ENCODE data around the gene SULT4A1. TPM values are rescaled to one million over a fixed set of nuclear protein-coding genes. Genes with fewer than 3 reads are reported as not detected.

Gene SULT4A1
- total and polyA plus RNA-seq, 2 of the 4 experiments (the other 2 are of a cell fraction) = 1.1 to 5.2 TPM

DNA sequence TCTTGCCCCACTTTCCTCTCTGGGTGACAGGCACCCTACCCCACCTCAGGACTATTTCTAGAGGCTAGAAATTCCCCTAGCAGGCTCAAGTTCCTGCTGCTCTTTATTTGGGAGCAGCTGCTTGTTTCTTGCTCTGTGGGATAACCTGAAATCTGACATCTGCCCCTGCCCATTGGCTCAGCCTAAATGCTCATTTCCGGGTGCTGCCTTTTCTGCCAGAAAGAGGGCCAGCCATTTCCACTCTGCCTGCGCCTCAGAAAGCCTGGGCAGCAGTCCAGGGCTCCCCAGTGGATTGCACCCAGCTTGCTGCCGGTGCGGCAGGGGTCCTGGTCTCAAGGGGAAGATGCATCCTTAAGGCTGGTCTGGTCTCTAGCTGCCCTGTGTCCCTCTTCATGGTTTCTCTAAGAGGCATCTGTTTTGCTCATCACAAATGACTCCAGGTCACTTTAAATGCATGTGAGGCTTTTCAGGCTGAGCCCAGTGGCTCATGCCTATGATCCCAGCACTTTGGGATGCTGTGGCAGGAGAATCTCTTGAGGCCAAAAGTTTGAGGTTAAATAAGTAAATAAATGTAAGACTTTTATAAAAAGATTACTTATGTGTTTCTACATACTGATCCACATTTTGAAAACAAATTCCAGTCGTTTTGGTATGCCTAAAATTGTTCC is 39.8 kb upstream of the SULT4A1 start (continued):
- no peak; the same call in 1 of the 2 replicates for TF ChIP-seq CEBPB (IDR thresholded peaks at IDR 0.05; ENCODE audit: low read depth, low read length)

DNA sequence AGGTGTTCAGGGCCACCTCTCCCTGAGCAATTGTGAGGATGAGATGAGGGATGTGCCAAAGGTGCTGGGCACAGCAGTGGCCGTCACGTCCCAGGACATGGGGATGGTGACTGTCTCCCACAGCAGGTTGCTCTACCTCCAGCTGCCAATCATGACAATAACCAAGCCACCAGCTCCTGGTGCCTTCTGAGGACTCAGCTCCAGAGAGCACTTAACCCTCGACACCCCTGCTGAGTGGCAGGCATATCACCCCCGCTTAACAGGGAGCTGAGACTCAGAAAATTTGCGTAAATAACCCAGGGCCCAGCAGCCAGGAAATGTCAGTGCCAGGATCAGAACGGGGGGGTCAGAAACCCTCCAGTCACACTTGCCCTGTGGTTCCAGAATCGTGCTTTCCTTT is 37.9 kb upstream of the SULT4A1 start:
- H2AK5ac ChIP-seq (ENCODE audit: low read depth, low read length) = peak overlapping the region; percentile 87
- peak overlapping the region; percentile 61; the same call in 1 of the 2 replicates for H3K23ac ChIP-seq (ENCODE audit: low read depth, low read length)
- DNase-seq = no peak
- no peak overlapping the region; a peak in 2 of 4 replicates for H4K8ac ChIP-seq (ENCODE audit: low read depth in 2 of 2, low read length in 2 of 2)
- peak overlapping the region; percentile 62 for H2BK20ac ChIP-seq (ENCODE audit: low read depth, low read length)
- TF ChIP-seq, protein P1, sequence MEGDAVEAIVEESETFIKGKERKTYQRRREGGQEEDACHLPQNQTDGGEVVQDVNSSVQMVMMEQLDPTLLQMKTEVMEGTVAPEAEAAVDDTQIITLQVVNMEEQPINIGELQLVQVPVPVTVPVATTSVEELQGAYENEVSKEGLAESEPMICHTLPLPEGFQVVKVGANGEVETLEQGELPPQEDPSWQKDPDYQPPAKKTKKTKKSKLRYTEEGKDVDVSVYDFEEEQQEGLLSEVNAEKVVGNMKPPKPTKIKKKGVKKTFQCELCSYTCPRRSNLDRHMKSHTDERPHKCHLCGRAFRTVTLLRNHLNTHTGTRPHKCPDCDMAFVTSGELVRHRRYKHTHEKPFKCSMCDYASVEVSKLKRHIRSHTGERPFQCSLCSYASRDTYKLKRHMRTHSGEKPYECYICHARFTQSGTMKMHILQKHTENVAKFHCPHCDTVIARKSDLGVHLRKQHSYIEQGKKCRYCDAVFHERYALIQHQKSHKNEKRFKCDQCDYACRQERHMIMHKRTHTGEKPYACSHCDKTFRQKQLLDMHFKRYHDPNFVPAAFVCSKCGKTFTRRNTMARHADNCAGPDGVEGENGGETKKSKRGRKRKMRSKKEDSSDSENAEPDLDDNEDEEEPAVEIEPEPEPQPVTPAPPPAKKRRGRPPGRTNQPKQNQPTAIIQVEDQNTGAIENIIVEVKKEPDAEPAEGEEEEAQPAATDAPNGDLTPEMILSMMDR (conservative IDR thresholded peaks at IDR 0.05; ENCODE audit: low read depth, low read length) = no peak
- TF ChIP-seq MXI1 (IDR thresholded peaks at IDR 0.05; ENCODE audit: borderline replicate concordance, low read depth, low read length) = no peak
- TF ChIP-seq, protein P2, sequence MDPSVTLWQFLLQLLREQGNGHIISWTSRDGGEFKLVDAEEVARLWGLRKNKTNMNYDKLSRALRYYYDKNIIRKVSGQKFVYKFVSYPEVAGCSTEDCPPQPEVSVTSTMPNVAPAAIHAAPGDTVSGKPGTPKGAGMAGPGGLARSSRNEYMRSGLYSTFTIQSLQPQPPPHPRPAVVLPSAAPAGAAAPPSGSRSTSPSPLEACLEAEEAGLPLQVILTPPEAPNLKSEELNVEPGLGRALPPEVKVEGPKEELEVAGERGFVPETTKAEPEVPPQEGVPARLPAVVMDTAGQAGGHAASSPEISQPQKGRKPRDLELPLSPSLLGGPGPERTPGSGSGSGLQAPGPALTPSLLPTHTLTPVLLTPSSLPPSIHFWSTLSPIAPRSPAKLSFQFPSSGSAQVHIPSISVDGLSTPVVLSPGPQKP (IDR thresholded peaks at IDR 0.05; ENCODE audit: borderline replicate concordance, low read depth, low read length) = no peak
- no peak overlapping the region for H3K27ac ChIP-seq (ENCODE audit: insufficient read depth, low read length)
- peak overlapping the region; percentile 70 for H4K91ac ChIP-seq (ENCODE audit: insufficient read depth, low read depth, low read length)
- no peak overlapping the region for H3K4me2 ChIP-seq (ENCODE audit: low read depth, low read length)
- H3K4me3 ChIP-seq (ENCODE audit: insufficient read depth, low read depth, low read length) = no peak overlapping the region
- H3K79me1 ChIP-seq (ENCODE audit: low read depth in 1 of 2, low read length in 2 of 2) = no peaks in the 10 kb centered on the region
- POLR2A ChIA-PET (ENCODE audit: unreplicated experiment) = interaction anchor here (0.6 kb wide), 1 partner anchor 68 kb away, joined by 15 read pairs; no protein-coding TSS in a partner anchor
- H3K9me3 ChIP-seq (ENCODE audit: control insufficient read depth, insufficient read depth, low read length) = no peaks in the 10 kb centered on the region
- H3K27me3 ChIP-seq (ENCODE audit: control insufficient read depth, insufficient read depth, low read length) = no peaks in the 10 kb centered on the region
- H3K4ac ChIP-seq (ENCODE audit: low read depth, low read length) = peak overlapping the region; percentile 79
- no peak overlapping the region for H2BK5ac ChIP-seq (ENCODE audit: low read depth, low read length, poor library complexity, severe bottlenecking)
- no peak overlapping the region for H3K56ac ChIP-seq (ENCODE audit: extremely low read depth, insufficient read depth, low read length)
- CTCF ChIA-PET = no interaction called here
- no TSS peak for BruUV-seq (replicated peaks)
- H4K20me1 ChIP-seq (ENCODE audit: insufficient read depth, low read length) = peaks cover 5% of the 10 kb centered on the region; the same call in 1 of the 2 replicates
- peaks cover 41% of the 10 kb centered on the region for H3K4me1 ChIP-seq (ENCODE audit: control insufficient read depth, insufficient read depth, low read length)
- ATAC-seq (ENCODE audit: low read depth) = no peak
- peaks cover 19% of the 10 kb centered on the region for H3K9me1 ChIP-seq (ENCODE audit: insufficient read depth, low read length)
- H3K9ac ChIP-seq (ENCODE audit: low read depth, low read length) = no peak overlapping the region
- peak overlapping the region; percentile 89 for H2BK120ac ChIP-seq (ENCODE audit: low read depth, low read length)
- peak overlapping the region; percentile 70 for H2AFZ ChIP-seq (replicated peaks; ENCODE audit: low read length, poor library complexity)
- H3K18ac ChIP-seq (ENCODE audit: low read depth, low read length) = peak overlapping the region; percentile 62; the same call in 1 of the 2 replicates
- dilution Hi-C loops (cut with HindIII; ENCODE audit: low sequenced_read_pairs, unreplicated experiment) = no loop called here
- in situ Hi-C loops (cut with MboI; ENCODE audit: low sequenced_read_pairs) = no loop called here
- no CpG with 5 or more reads among the region's 7 CpGs for WGBS, 2 experiments (ENCODE audit: extremely low coverage in 2 of 2, insufficient read length in 1 of 2)
- H3K14ac ChIP-seq (replicated peaks; ENCODE audit: low read depth, low read length) = peak overlapping the region; percentile 29; the same call in 1 of the 2 replicates
- no peak overlapping the region for H2AK9ac ChIP-seq (replicated peaks; ENCODE audit: low read depth, low read length, poor library complexity)
- peak overlapping the region; percentile 66; the same call in 1 of the 2 replicates for H4K5ac ChIP-seq (ENCODE audit: low read depth, low read length)
- intact Hi-C loops (cut with micrococcal nuclease) = loop anchor here (5.0 to 10.0 kb wide), 2 partner anchors 47 to 625 kb away; no protein-coding TSS in a partner anchor
- H3K36me3 ChIP-seq (ENCODE audit: control insufficient read depth, insufficient read depth, low read length) = no peaks in the 10 kb centered on the region
- H2BK15ac ChIP-seq (ENCODE audit: low read depth, low read length) = peak overlapping the region; percentile 85; the same call in 2 of the 3 replicates
